GM12878 (cell line): ENCODE data around the gene KLHDC10. TPM values are rescaled to one million over a fixed set of nuclear protein-coding genes. Genes with fewer than 3 reads are reported as not detected.

Experiments
- ATAC-seq: fragments of 200-7000 bp; cut with Tn5 transposase; 3 replicates; pipeline ENCODE4 v1.9.1; 2020; ENCODE audit warnings: mild to moderate bottlenecking, moderate library complexity
- BruUV-seq: library from RNA; stranded (reverse); fragments of 400-500 nt; replicated peaks from 2 replicates; lab custom pipeline; 2021; lab: Mats Ljungman, UMichigan
- CTCF ChIA-PET: fragments of 300-600 bp; sonication (Branson Sonifier 250); formaldehyde crosslinking; extraction: SDS; loops from one replicate; lab custom pipeline; 2021; ENCODE audit warnings: inconsistent platforms; lab: Yijun Ruan, JAX
- POLR2A ChIA-PET: fragments of 350-600 bp; formaldehyde crosslinking; extraction: SDS; loops from one replicate; lab custom pipeline; 2021; ENCODE audit warnings: inconsistent platforms; lab: Charles Lee
- RAD21 ChIA-PET: fragments of 300-600 bp; sonication (Branson Sonifier 250); formaldehyde crosslinking; loops from one replicate; lab custom pipeline; 2023; ENCODE audit warnings: antibody characterized with exemption; ENCODE audit not compliant: unreplicated experiment; lab: Charles Lee
- SMC1A ChIA-PET: fragments of 300-600 bp; sonication (Branson Sonifier 250); formaldehyde crosslinking; loops from one replicate; lab custom pipeline; 2023; ENCODE audit not compliant: unreplicated experiment, uncharacterized antibody; lab: Charles Lee
- DNase-seq: peaks from one replicate; pipeline ENCODE4 v3.0.0-alpha.2; 2011; ENCODE audit warnings: low read depth, low spot score
- FAIRE-seq: peaks from 3 replicates; lab custom pipeline; 2011; peaks lifted over from hg19 to GRCh38; lab: Jason Lieb, UNC
- H2AFZ ChIP-seq: 2 replicates; pipeline ENCODE4 v1.6.0; 2011; ENCODE audit warnings: low read depth, low read length, control low read depth; ENCODE audit not compliant: control insufficient read depth
- H3K27ac ChIP-seq: 2 replicates; pipeline ENCODE4 v1.5.1; 2011; ENCODE audit warnings: control low read depth; ENCODE audit not compliant: control insufficient read depth, insufficient read depth
- H3K27me3 ChIP-seq, 2 experiments: replicated peaks in 1 of 2; 2 replicates each; pipeline versions ENCODE4 v1.6.0 to v1.6.1; 2011; ENCODE audit warnings: low read length in 1 of 2; ENCODE audit not compliant: control insufficient read depth in 2 of 2, insufficient read depth in 2 of 2
- H3K36me3 ChIP-seq, 2 experiments: 2 replicates each; pipeline ENCODE4 v1.5.1; 2011; ENCODE audit warnings: low read length in 1 of 2; ENCODE audit not compliant: control insufficient read depth in 2 of 2, insufficient read depth in 2 of 2
- H3K4me1 ChIP-seq: 2 replicates; pipeline ENCODE4 v1.6.1; 2011; ENCODE audit warnings: mild to moderate bottlenecking, low read length, moderate library complexity, mixed read lengths; ENCODE audit not compliant: control insufficient read depth, insufficient read depth
- H3K4me2 ChIP-seq: 2 replicates; pipeline ENCODE4 v1.6.0; 2011; ENCODE audit warnings: control low read depth; ENCODE audit not compliant: control insufficient read depth, insufficient read depth
- H3K4me3 ChIP-seq: fragments of 200-600 bp; sonication (generic); 2 replicates; pipeline ENCODE4 v1.5.1; 2016
- H3K79me2 ChIP-seq: 2 replicates; pipeline ENCODE4 v1.6.0; 2011; ENCODE audit warnings: low read length; ENCODE audit not compliant: control insufficient read depth, insufficient read depth
- H3K9ac ChIP-seq: 2 replicates; pipeline ENCODE4 v1.8.0; 2011; ENCODE audit warnings: low read length, control low read depth, mixed read lengths; ENCODE audit not compliant: control insufficient read depth, insufficient read depth
- H3K9me3 ChIP-seq: replicated peaks from 3 replicates; pipeline ENCODE4 v1.5.1; 2011; ENCODE audit warnings: mild to moderate bottlenecking, low read length; ENCODE audit not compliant: control insufficient read depth, insufficient read depth
- H4K20me1 ChIP-seq: 2 replicates; pipeline ENCODE4 v1.6.0; 2011; ENCODE audit not compliant: control insufficient read depth, insufficient read depth
- ATF2 ChIP-seq: IDR thresholded peaks from 2 replicates; pipeline ENCODE4 v1.6.1; 2012; ENCODE audit warnings: low read length, inconsistent platforms
- ATF3 ChIP-seq: IDR thresholded peaks from 2 replicates; pipeline ENCODE4 v1.6.1; 2011; ENCODE audit warnings: low read depth, mild to moderate bottlenecking, low read length, moderate library complexity, borderline replicate concordance; ENCODE audit errors: extremely low read depth
- CBX3 ChIP-seq: fragments of 200-600 bp; sonication (generic); IDR thresholded peaks from 2 replicates; pipeline ENCODE4 v1.6.1; 2016; ENCODE audit warnings: low read depth, borderline replicate concordance
- HCFC1 ChIP-seq: fragments of 150-350 bp; IDR thresholded peaks from 2 replicates; pipeline ENCODE4 v1.6.1; 2014; ENCODE audit warnings: low read length
- RELA ChIP-seq: fragments of 450-650 bp; IDR thresholded peaks from 2 replicates; pipeline ENCODE4 v1.8.0; 2014; ENCODE audit warnings: borderline replicate concordance; ENCODE audit not compliant: partially characterized antibody
- ZNF207 ChIP-seq: fragments of 450-650 bp; IDR thresholded peaks from 2 replicates; pipeline ENCODE4 v1.6.1; 2014; ENCODE audit warnings: antibody characterized with exemption, mild to moderate bottlenecking, borderline replicate concordance
- ZSCAN29 ChIP-seq: fragments of 450-650 bp; IDR thresholded peaks from 2 replicates; pipeline ENCODE4 v1.6.1; 2017; ENCODE audit warnings: mild to moderate bottlenecking, moderate library complexity
- WGBS: methylation state at CpG from one replicate; pipeline ENCODE4 v1.1.6; 2016; ENCODE audit warnings: low lambda C conversion rate; ENCODE audit not compliant: insufficient replicate concordance, insufficient coverage; ENCODE audit errors: missing lambda C conversion rate; 5-methylcytosine and 5-hydroxymethylcytosine counted together
- in situ Hi-C: fragments of 300-500 bp; cut with MboI; formaldehyde crosslinking; loops from 9 replicates; pipeline ENCODE4 v1.14.3; 2018; ENCODE audit warnings: mixed read lengths
- intact Hi-C: fragments of 100-400 bp; cut with micrococcal nuclease; formaldehyde crosslinking; loops from one replicate; pipeline ENCODE4 v1.14.2; 2022; ENCODE audit not compliant: unreplicated experiment
- polyA plus RNA-seq, 11 experiments: library from polyadenylated mRNA; depleted of rRNA in 4 of 11; unstranded in 6 of 11; stranded (reverse) in 5 of 11; fragments of >200 nt; fragmentation: Nextera tagmentation in 4 of 11; fragmentation: Illumina TruSeq in 1 of 11; extraction: Ambion mirVana in 4 of 11; extraction: Trizol in 1 of 11; gene quantifications; 1 replicate in 1 of 11; 2 replicates in 10 of 11; pipeline versions ENCODE4 v1.2.1 to v1.2.3, GENCODE V29; 2011 to 2016; ENCODE audit warnings: inconsistent platforms in 2 of 11, missing spikeins in 2 of 11, low read depth in 1 of 11
- total RNA-seq, 4 experiments: library from RNA; depleted of rRNA in 3 of 4; stranded (reverse); fragments of >200 nt in 3 of 4; fragmentation: Illumina TruSeq in 1 of 4; extraction: Trizol in 1 of 4; gene quantifications; 2 replicates each; pipeline versions ENCODE4 v1.2.1 to v1.2.3, GENCODE V29; 2013 to 2021
- TF ChIP-seq, protein P1 (sequence below): fragments of 450-650 bp; IDR thresholded peaks from 2 replicates; pipeline ENCODE4 v1.6.1; 2017; ENCODE audit warnings: mild to moderate bottlenecking, low read depth, inconsistent platforms; ENCODE audit not compliant: poor library complexity, severe bottlenecking

The KLHDC10 gene
- total and polyA plus RNA-seq, 10 of the 15 experiments (the other 5 are each of a cell fraction or from before 2014, with no cell fraction given): 2.9 to 20.6 (median 9.4) TPM

GRCh38 chr7:130091999-130092398 lies 21.7 kb downstream of the KLHDC10 start:
- RAD21 ChIA-PET: no interaction called here
- CTCF ChIA-PET: interaction anchor here (0.9 to 6.7 kb wide), 2 partner anchors 9 to 20 kb away, joined by 3 to 47 read pairs; no protein-coding TSS in a partner anchor
- H3K27me3 ChIP-seq: no peaks in the 10 kb centered on the region
- ATAC-seq (peak; percentile 22), FAIRE-seq (no peak), DNase-seq (no peak)
- intact Hi-C loops (no loop called here), in situ Hi-C loops (no loop called here)
- no peaks in the 10 kb centered on the region for H3K36me3 ChIP-seq
- H4K20me1 ChIP-seq: no peaks in the 10 kb centered on the region
- peak overlapping the region; percentile 41; the same call in 1 of the 2 replicates for H3K27ac ChIP-seq
- H3K4me3 ChIP-seq: 0 out of 2 replicates have a peak overlapping the region, but pooled peaks have one; percentile 16
- POLR2A ChIA-PET: interaction anchor here (1.2 kb wide), 1 partner anchor 9 kb away, joined by 3 read pairs; no protein-coding TSS in a partner anchor
- H3K9ac ChIP-seq: no peak overlapping the region
- BruUV-seq: no TSS peak
- H3K9me3 ChIP-seq: no peaks in the 10 kb centered on the region
- no peak overlapping the region for H2AFZ ChIP-seq
- H3K4me1 ChIP-seq: peaks cover 24% of the 10 kb centered on the region
- SMC1A ChIA-PET: interaction anchor here (1.4 kb wide), 1 partner anchor 20 kb away, joined by 6 read pairs; no protein-coding TSS in a partner anchor
- TF ChIP-seq ATF3 (no peak), CBX3 (no peak), ZSCAN29 (no peak), RELA (no peak), HCFC1 (no peak), ATF2 (0 out of 2 replicates have a peak, but pooled peaks have one; percentile 7), ZNF207 (no peak)
- TF ChIP-seq, protein P1, sequence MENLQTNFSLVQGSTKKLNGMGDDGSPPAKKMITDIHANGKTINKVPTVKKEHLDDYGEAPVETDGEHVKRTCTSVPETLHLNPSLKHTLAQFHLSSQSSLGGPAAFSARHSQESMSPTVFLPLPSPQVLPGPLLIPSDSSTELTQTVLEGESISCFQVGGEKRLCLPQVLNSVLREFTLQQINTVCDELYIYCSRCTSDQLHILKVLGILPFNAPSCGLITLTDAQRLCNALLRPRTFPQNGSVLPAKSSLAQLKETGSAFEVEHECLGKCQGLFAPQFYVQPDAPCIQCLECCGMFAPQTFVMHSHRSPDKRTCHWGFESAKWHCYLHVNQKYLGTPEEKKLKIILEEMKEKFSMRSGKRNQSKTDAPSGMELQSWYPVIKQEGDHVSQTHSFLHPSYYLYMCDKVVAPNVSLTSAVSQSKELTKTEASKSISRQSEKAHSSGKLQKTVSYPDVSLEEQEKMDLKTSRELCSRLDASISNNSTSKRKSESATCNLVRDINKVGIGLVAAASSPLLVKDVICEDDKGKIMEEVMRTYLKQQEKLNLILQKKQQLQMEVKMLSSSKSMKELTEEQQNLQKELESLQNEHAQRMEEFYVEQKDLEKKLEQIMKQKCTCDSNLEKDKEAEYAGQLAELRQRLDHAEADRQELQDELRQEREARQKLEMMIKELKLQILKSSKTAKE: no peak
- WGBS: 100% methylated on average over 1 of the region's 1 CpG
- H3K4me2 ChIP-seq: peak overlapping the region; percentile 89; the same call in 1 of the 2 replicates
- peaks cover 10% of the 10 kb centered on the region for H3K79me2 ChIP-seq
